B cell (primary cell): ENCODE measurements around the gene SLC7A11. TPM values are rescaled to one million over a fixed set of nuclear protein-coding genes. Genes with fewer than 3 reads are reported as not detected.

Experiments
- ATAC-seq: fragments of 200-7000 bp; cut with Tn5 transposase; one replicate; pipeline ENCODE4 v1.10.0; 2021; ENCODE audit warnings: low read depth, mild to moderate bottlenecking, moderate number of reproducible peaks, moderate library complexity
- CTCF ChIA-PET: fragments of 350-600 bp; sonication (Branson Sonifier 250); formaldehyde crosslinking; loops from one replicate; lab custom pipeline; 2021; ENCODE audit warnings: antibody characterized with exemption, inconsistent platforms; lab: Charles Lee
- POLR2A ChIA-PET: fragments of 350-600 bp; sonication (Branson Sonifier 250); formaldehyde crosslinking; loops from one replicate; lab custom pipeline; 2021; ENCODE audit warnings: antibody characterized with exemption; lab: Charles Lee
- DNase-seq: peaks from one replicate; pipeline ENCODE4 v3.0.0; 2013
- H2AFZ ChIP-seq: 2 replicates; pipeline ENCODE4 v1.6.1; 2012; ENCODE audit warnings: mild to moderate bottlenecking, low read depth, low read length; ENCODE audit not compliant: insufficient read depth, poor library complexity, severe bottlenecking
- H3K27ac ChIP-seq, 2 donors: 1 replicate in 1 of 2; 2 replicates in 1 of 2; pipeline ENCODE4 v1.5.1; 2012 to 2013; ENCODE audit warnings: low read length in 2 of 2, mild to moderate bottlenecking in 2 of 2, moderate library complexity in 1 of 2
- H3K27me3 ChIP-seq, 4 experiments: fragments of 200-600 bp in 1 of 4; sonication (generic) in 1 of 4; replicated peaks in 1 of 4; 1 replicate in 2 of 4; 2 replicates in 2 of 4; pipeline versions ENCODE4 v1.6.1 to v1.7.0; 2013 to 2016; ENCODE audit warnings: low read length in 3 of 4, mild to moderate bottlenecking in 2 of 4, mixed read lengths in 1 of 4, moderate library complexity in 1 of 4; ENCODE audit not compliant: insufficient read depth in 4 of 4, control insufficient read depth in 3 of 4; ENCODE audit errors: control extremely low read depth in 1 of 4
- H3K36me3 ChIP-seq, 2 experiments: replicated peaks in 1 of 2; 1 replicate in 1 of 2; 2 replicates in 1 of 2; pipeline versions ENCODE4 v1.6.1 to v1.7.1; 2013; ENCODE audit warnings: low read length in 1 of 2; ENCODE audit not compliant: insufficient read depth in 2 of 2, control insufficient read depth in 1 of 2; ENCODE audit errors: control extremely low read depth in 1 of 2, extremely low read depth in 1 of 2
- H3K4me1 ChIP-seq, 2 donors: fragments of 200-600 bp in 1 of 2; sonication (generic) in 1 of 2; 1 replicate in 1 of 2; 2 replicates in 1 of 2; pipeline versions ENCODE4 v1.5.1 to v1.6.1; 2013 to 2017; ENCODE audit warnings: low read length in 2 of 2; ENCODE audit not compliant: control insufficient read depth in 2 of 2, insufficient read depth in 2 of 2
- H3K4me2 ChIP-seq: replicated peaks from 2 replicates; pipeline ENCODE3; 2012; ENCODE audit warnings: mild to moderate bottlenecking, low read depth, low read length; ENCODE audit not compliant: poor library complexity, severe bottlenecking
- H3K4me3 ChIP-seq, 5 experiments: fragments of 200-600 bp in 1 of 5; sonication (generic) in 1 of 5; 1 replicate in 3 of 5; 2 replicates in 2 of 5; pipeline versions ENCODE4 v1.5.1 to v1.7.0; 2011 to 2016; ENCODE audit warnings: low read length in 4 of 5, mild to moderate bottlenecking in 4 of 5, low read depth in 2 of 5, control low read depth in 1 of 5, moderate library complexity in 1 of 5; ENCODE audit not compliant: insufficient read depth in 1 of 5; ENCODE audit errors: control extremely low read depth in 1 of 5, extremely low read depth in 1 of 5
- H3K79me2 ChIP-seq: fragments of 200-600 bp; sonication (generic); one replicate; pipeline ENCODE4 v1.6.0; 2016; ENCODE audit warnings: low read length; ENCODE audit not compliant: control insufficient read depth, insufficient read depth
- H3K9ac ChIP-seq: fragments of 200-600 bp; sonication (generic); 2 replicates; pipeline ENCODE4 v1.6.1; 2017; ENCODE audit warnings: mild to moderate bottlenecking, low read length, moderate library complexity
- H3K9me3 ChIP-seq, 3 donors: one replicate each; pipeline versions ENCODE4 v1.6.1 to v1.7.1; 2013; ENCODE audit warnings: low read length in 2 of 3; ENCODE audit not compliant: control insufficient read depth in 2 of 3, insufficient read depth in 1 of 3; ENCODE audit errors: control extremely low read depth in 1 of 3
- H4K20me1 ChIP-seq: 2 replicates; pipeline ENCODE4 v1.6.0; 2012; ENCODE audit warnings: mild to moderate bottlenecking, low read length; ENCODE audit not compliant: insufficient read depth, control insufficient read depth, poor library complexity, severe bottlenecking
- H3K27ac Mint-ChIP-seq: one replicate; pipeline ENCODE4 v1.8.0; 2021; ENCODE audit warnings: mixed read lengths
- H3K27me3 Mint-ChIP-seq: one replicate; pipeline ENCODE4 v1.8.0; 2021; ENCODE audit warnings: mixed read lengths
- H3K4me1 Mint-ChIP-seq: one replicate; pipeline ENCODE4 v1.8.0; 2021; ENCODE audit warnings: mixed read lengths
- H3K4me3 Mint-ChIP-seq: one replicate; pipeline ENCODE4 v1.8.0; 2021; ENCODE audit warnings: mixed read lengths
- H3K9me3 Mint-ChIP-seq: one replicate; pipeline ENCODE4 v1.8.0; 2022; ENCODE audit warnings: mixed read lengths; ENCODE audit not compliant: insufficient read depth
- EZH2 ChIP-seq: IDR thresholded peaks from 2 replicates; pipeline ENCODE4 v1.6.1; 2012; ENCODE audit warnings: borderline replicate concordance, low read depth, mild to moderate bottlenecking, moderate library complexity, low read length; ENCODE audit not compliant: insufficient read depth, poor library complexity, severe bottlenecking
- WGBS: methylation state at CpG from one replicate; pipeline ENCODE4 v1.1.5; 2013; ENCODE audit warnings: missing lambda C conversion rate; ENCODE audit not compliant: insufficient coverage; 5-methylcytosine and 5-hydroxymethylcytosine counted together
- intact Hi-C: fragments of 100-400 bp; cut with micrococcal nuclease; formaldehyde crosslinking; loops from one replicate; pipeline ENCODE4 v1.10.0; 2022
- polyA plus RNA-seq: library from polyadenylated mRNA; depleted of rRNA; stranded (reverse); fragments of >200 nt; gene quantifications from 2 replicates; pipeline ENCODE4 v1.2.3, GENCODE V29; 2012
- total RNA-seq, 2 donors: library from RNA; stranded (reverse); fragments of 120-200 nt in 1 of 2; gene quantifications; 1 replicate in 1 of 2; 2 replicates in 1 of 2; pipeline versions ENCODE4 v1.2.3 to v1.2.4, GENCODE V29; 2013 to 2022
- TF ChIP-seq, protein P1 (sequence below): fragments of 200-600 bp; IDR thresholded peaks from one replicate; pipeline ENCODE4 v1.8.0; 2022; ENCODE audit warnings: antibody characterized with exemption, mild to moderate bottlenecking

The SLC7A11 gene
- total and polyA plus RNA-seq, 2 donors (not counting 1 experiment from before 2014, with no cell fraction given): 0.01 to 0.22 TPM

DNA sequence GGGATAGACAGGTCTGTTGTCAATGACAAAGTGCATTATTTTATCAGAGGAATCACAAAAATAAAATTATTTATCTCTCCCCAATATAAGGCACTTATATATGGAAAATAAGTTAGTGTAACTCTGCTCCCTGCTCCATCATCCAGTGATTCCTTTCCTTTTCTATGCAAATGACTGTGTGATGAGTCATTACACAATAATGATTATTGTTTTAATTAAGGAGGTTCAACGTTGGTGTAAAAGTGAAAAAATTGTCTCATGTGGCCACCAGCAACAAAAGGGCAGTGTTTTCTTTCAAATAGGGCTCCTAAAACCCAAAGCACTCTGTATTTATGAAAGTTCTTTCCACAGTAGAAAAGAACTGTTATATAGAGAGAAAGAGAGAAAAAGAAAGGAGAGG is 16.7 kb downstream of the SLC7A11 start:
- Histone ChIP-seq H2AFZ (no peak overlapping the region), H3K36me3 (no peaks in the 10 kb centered on the region), H3K4me3 (no peak overlapping the region), H3K27me3 (no peaks in the 10 kb centered on the region), H3K4me1 (no peaks in the 10 kb centered on the region), H3K79me2 (no peaks in the 10 kb centered on the region), H3K9ac (no peak overlapping the region), H3K27ac (no peak overlapping the region), H3K4me2 (no peak overlapping the region), H3K9me3 (no peaks in the 10 kb centered on the region), H4K20me1 (no peaks in the 10 kb centered on the region)
- Mint-ChIP-seq H3K4me1 (peaks cover 7% of the 10 kb centered on the region), H3K27ac (no peak overlapping the region), H3K4me3 (no peak overlapping the region), H3K9me3 (no peaks in the 10 kb centered on the region), H3K27me3 (peaks cover 11% of the 10 kb centered on the region)
- TF ChIP-seq, protein P1, sequence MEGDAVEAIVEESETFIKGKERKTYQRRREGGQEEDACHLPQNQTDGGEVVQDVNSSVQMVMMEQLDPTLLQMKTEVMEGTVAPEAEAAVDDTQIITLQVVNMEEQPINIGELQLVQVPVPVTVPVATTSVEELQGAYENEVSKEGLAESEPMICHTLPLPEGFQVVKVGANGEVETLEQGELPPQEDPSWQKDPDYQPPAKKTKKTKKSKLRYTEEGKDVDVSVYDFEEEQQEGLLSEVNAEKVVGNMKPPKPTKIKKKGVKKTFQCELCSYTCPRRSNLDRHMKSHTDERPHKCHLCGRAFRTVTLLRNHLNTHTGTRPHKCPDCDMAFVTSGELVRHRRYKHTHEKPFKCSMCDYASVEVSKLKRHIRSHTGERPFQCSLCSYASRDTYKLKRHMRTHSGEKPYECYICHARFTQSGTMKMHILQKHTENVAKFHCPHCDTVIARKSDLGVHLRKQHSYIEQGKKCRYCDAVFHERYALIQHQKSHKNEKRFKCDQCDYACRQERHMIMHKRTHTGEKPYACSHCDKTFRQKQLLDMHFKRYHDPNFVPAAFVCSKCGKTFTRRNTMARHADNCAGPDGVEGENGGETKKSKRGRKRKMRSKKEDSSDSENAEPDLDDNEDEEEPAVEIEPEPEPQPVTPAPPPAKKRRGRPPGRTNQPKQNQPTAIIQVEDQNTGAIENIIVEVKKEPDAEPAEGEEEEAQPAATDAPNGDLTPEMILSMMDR: no peak
- intact Hi-C loops: no loop called here
- ATAC-seq (no peak), DNase-seq (no peak)
- CTCF ChIA-PET: no interaction called here
- no CpG with 5 or more reads among the region's 1 CpG for WGBS
- POLR2A ChIA-PET: no interaction called here

DNA sequence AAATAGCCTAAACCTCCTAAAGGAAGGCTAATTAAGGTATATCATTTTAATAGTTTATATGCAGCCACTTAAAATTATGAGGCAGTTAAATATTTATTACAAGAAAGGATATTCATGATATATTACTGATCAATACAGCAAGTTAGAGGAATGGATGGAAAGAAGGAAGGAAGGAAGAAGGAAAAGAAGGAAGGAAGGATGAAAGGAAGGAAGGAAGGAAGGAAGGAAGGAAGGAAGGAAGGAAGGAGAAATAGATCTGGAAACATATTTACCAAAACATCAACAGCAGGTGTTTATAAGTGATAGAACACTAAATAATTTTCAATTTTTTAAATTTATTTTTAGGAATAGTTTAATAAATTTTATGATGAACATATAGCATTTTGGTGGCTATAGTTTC is 17.5 kb downstream of the SLC7A11 start:
- TF ChIP-seq, protein P1: no peak
- no peak for TF ChIP-seq EZH2

More for the DNA sequence above, 17.5 kb downstream of the SLC7A11 start:
- Histone ChIP-seq H3K4me1 (no peaks in the 10 kb centered on the region), H3K27me3 (no peaks in the 10 kb centered on the region), H3K4me2 (no peak overlapping the region), H3K9me3 (no peaks in the 10 kb centered on the region), H2AFZ (no peak overlapping the region), H3K36me3 (no peaks in the 10 kb centered on the region), H3K4me3 (no peak overlapping the region), H3K9ac (no peak overlapping the region), H4K20me1 (no peaks in the 10 kb centered on the region), H3K79me2 (no peaks in the 10 kb centered on the region), H3K27ac (no peak overlapping the region)
- ChIA-PET POLR2A (no interaction called here), CTCF (no interaction called here)
- H3K27me3 Mint-ChIP-seq: peaks cover 11% of the 10 kb centered on the region
- H3K9me3 Mint-ChIP-seq: no peaks in the 10 kb centered on the region
- ATAC-seq (no peak), DNase-seq (no peak)
- intact Hi-C loops: no loop called here
- H3K4me3 Mint-ChIP-seq: no peak overlapping the region
- peaks cover 7% of the 10 kb centered on the region for H3K4me1 Mint-ChIP-seq
- no peak overlapping the region for H3K27ac Mint-ChIP-seq
